ENCODE results near the gene NKX3-2. TPM values are rescaled to one million over a fixed set of nuclear protein-coding genes. Genes with fewer than 3 reads are reported as not detected.

Gene NKX3-2
- total RNA-seq, 1 experiment from 2014 or later = 1.4 TPM

GRCh38 chr4:13522282-13523104 is 21.8 kb downstream of the NKX3-2 start (continued):
- no peak for TF ChIP-seq TCF7L2 (IDR thresholded peaks at IDR 0.05; ENCODE audit: borderline replicate concordance, extremely low read depth, insufficient read depth, insufficient read length)

DNA sequence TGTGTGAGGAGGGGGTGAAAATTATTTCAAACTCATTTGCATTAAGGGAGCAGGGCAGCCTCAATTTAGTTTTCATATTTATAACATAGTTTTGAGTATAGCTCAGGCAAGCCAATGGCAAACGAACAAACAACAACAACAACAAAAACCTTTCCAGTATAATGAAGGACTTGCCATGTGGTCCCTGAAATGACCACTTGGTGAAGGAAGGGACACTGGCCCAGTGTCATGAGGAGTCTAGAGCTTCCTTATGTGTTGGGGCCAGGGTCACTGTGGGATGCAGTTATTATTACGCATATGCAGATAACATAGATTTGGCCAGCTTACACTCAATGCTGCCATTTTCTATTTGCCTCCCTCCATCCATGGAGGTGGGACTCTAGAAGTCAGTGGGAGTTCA is 23.3 kb downstream of the NKX3-2 start:
- Histone ChIP-seq H2AFZ (ENCODE audit: low read depth, low read length, poor library complexity, severe bottlenecking) (peak overlapping the region; percentile 16), H3K79me2 (ENCODE audit: insufficient read depth, low read length) (no peaks in the 10 kb centered on the region), H3K36me3 (ENCODE audit: control insufficient read depth in 1 of 2, insufficient read depth in 2 of 2, low read length in 2 of 2) (no peaks in the 10 kb centered on the region), H3K9ac (ENCODE audit: low read length) (no peak overlapping the region), H3K9me3 (ENCODE audit: control insufficient read depth in 1 of 2, insufficient read depth in 1 of 2, low read depth in 1 of 2, low read length in 2 of 2) (no peaks in the 10 kb centered on the region), H3K9me2 (ENCODE audit: insufficient read depth) (no peaks in the 10 kb centered on the region), H3K27me3 (ENCODE audit: insufficient read depth, low read length) (no peaks in the 10 kb centered on the region), H3K4me2 (ENCODE audit: low read length) (no peak overlapping the region), H3K4me3 (replicated peaks in 1 of 2; ENCODE audit: low read depth in 1 of 2, low read length in 2 of 2) (no peak overlapping the region), H3K27ac (ENCODE audit: low read depth, low read length) (no peak overlapping the region), H4K20me1 (ENCODE audit: insufficient read depth) (no peaks in the 10 kb centered on the region), H3K4me1 (ENCODE audit: control insufficient read depth in 1 of 2, insufficient read depth in 2 of 2, low read length in 2 of 2) (no peaks in the 10 kb centered on the region)
- TF ChIP-seq SRF (IDR thresholded peaks at IDR 0.05; ENCODE audit: low read depth) (no peak), CTCF (IDR thresholded peaks at IDR 0.05 in 2 of 3, conservative IDR thresholded peaks at IDR 0.05 in 1 of 3; ENCODE audit: borderline replicate concordance in 1 of 3, insufficient read depth in 1 of 3, low read depth in 2 of 3, low read length in 2 of 3) (0 out of 6 replicates have a peak, but pooled peaks of 1 of the 3 experiments have one; percentile 7), CEBPB (IDR thresholded peaks at IDR 0.05; ENCODE audit: low read depth) (no peak), JUND (IDR thresholded peaks at IDR 0.05) (no peak)
- DNase-seq (ENCODE audit: low read depth, low spot score) = no peak
- ChIA-PET RAD21 (ENCODE audit: low non-redundant PET in 1 of 2, low total read pairs in 2 of 2, uncharacterized antibody in 2 of 2, unreplicated experiment in 2 of 2) (no interaction called here), CTCF (no interaction called here), POLR2A (no interaction called here)
- intact Hi-C loops (cut with micrococcal nuclease) = no loop called here
- peak; percentile 46; the same call in 1 of the 2 replicates for ATAC-seq
- no TSS peak for BruUV-seq (replicated peaks)
